HG02885 (cell line): ENCODE data around the gene KLK3.

Source experiments
- ATAC-seq: cut with Tn5 transposase; IDR thresholded peaks from one replicate; pipeline ENCODE4 v1.9.1; 2021; ENCODE audit warnings: mild to moderate bottlenecking; ENCODE audit not compliant: unreplicated experiment, poor library complexity

KLK3 gene

DNA sequence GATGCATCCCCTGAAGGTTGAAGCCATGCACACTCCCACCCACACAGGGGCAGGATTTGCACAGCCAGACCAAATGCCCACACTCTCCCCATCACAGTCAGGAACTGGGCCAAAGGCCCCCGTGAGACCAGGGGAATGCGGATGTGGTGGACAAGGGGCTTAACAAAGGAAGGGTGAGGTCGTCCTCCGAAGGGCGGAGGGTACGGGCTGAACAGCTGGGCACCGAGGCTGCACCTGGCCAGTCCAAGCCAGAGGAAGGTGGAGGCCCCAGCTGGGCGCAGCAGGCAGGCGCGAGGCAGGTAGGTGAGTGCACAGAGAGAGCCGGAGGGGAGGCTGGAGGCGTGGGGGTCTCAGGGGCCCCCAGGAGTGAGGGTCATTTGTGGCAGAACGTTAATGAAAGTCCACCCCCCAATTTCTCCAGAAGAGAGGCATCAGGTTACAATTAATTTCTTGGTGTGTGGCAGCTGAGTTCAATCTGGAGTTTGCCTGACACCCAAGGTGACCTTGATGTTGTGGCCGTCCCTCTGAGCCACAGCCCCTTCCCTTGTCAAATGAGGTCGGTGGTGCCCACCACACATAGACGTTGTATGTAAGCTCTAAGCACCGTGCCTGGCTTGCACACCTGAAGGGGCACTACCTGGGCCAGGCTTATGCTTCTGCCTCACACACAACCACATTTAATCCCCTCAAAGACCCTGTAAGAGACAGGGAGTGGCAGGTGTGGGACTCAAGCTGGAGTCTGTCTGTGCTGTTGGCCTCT lies 24.3 kb upstream of the KLK3 start:
- ATAC-seq, result no peak

GRCh38 chr19:50831026-50831396 lies 23.7 kb upstream of the KLK3 start:
- ATAC-seq, result no peak

DNA sequence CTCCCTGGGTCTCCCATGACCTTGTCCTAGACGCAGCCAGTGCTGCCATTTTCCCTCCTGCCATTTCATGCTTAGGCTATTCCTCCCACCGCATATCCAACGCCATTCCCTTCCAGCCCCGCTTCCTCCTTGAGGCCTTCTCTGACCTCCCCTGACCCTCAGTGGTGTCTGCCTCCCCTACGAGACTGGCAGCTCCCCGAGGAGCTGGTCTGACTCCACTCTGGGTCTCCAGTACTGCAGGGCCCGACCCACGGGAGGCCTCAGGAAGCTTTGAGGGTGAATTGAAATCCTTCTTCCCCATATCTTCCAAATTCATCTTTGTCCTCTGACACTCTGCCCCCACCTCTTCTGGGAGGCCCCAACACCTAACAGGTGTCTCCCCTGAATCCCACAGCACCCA lies 22.0 kb upstream of the KLK3 start:
- no peak for ATAC-seq

DNA sequence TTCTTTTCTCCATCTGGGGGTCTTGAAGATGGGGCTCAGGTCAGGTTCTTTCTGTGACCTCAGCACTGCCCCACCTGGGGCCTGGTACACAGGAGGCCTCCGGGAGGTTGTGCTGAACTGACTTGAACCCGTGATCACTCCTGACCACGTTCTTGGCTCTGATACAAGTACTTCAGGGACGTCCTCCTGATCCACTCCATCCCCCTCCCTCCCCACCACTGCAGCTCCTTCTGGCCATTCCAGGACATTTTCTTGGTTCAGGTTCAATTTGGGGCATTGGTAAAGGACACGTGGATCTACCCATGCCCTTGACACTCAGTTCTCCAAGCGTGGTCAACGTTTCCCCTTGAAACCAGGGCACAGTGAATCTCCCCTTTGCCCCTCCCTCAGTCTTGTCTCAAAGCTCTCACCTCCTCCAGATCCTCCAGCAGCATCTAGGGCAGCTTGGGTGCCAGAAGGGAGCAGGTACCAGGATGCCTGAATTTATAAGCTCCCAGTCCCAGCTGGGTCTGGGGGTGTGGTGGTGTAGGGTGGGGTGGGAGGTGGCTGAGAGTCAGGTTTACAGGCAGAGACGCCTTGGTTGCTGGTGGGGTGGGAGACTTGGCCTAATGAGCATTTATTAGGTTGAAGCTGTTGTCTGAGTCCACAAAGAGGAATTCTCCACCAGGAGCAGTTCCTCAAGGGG lies 21.5 kb upstream of the KLK3 start, which contains the start of gene KLK15:
Gene KLK15, minus strand, starts transcription at position 458 of the 685 bp plus-strand sequence. CDS start 2,082 bp downstream, outside the sequence.
- ATAC-seq, result no peak

DNA sequence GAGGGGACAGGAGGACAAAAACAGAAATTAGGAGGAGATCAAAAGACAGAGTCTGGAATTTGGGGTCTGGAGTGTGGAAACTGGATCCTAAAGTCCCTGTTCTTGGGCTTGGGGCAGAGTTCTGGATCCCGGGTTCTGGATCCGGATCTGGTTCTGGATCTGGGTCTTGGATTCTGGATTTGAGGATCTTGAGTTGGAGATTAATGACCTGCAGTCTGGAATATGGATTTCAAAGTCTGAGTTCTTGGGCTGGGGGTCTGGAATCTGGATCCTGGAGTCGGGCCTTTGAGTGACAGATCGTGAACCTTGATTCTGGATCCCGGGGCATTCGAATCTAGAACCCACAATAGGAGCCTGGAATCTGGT lies 20.9 kb upstream of the KLK3 start:
- no peak for ATAC-seq

DNA sequence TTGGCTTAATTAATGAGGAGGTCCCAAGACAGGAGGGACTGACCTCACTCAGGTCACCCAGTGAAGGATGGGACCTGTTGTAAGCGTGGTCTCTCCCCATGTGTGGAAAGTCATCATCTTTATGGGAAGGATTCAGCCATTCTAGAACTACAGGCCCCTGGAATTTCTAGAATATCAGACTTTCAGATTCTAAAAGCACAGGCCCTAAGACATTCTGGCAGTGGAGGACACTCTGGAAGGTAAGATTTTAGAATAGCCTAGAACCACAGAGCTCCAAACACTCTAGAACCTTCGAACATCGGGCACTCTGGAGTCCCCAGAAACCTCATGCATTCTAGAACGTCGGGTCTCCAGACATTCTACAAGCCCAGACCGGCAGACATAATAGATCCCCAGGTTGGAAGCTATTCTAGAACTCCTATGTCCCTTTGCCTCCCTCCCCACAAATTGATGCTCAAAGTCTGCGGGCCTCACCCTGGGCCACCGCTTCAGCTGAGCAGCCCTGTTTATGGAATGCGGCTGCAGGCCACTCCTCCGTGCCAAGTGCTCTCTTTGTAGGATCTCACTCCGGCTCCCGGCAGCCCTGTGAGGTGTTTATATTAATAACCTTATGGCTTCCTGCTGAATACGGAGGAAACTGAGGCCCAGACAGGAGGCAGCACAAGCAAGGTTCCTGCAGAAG lies 19.5 kb upstream of the KLK3 start:
- no peak for ATAC-seq

- peak; percentile 80 for ATAC-seq
These were observed 18.8 kb upstream of the KLK3 start for GRCh38 chr19:50835785-50836542.

DNA sequence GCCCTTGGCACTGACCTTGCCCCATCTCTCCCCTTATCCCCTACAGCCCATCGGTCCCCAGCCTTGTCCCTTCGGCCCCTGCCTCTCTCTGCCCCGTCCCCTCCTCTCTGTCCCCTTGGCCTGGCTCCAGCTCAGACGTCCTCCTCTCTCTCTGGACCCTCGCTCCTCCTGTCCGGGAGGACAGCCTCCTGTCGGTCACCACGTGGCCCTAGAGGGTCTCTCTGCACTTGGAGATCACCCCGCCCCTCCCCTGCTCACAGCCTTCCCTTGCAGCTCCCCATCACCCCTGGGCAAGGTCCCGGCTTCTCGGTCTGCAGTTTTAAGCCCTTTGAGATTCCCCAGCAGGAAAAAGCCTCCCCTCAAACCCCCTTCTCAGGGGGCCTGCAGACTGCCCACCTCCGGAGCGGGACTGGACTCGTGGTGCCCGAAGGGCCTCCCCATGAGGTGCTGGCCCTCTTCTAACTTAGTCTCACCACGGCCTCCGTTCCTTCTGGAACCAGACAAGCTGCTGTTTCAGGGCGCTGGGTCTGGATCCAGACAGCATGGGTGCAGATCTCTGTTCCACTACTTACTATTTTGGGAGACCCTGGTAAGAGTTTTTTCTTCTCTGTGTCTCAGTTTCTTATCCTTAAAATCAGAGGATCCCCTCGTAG lies 18.0 kb upstream of the KLK3 start:
- no peak for ATAC-seq

GRCh38 chr19:50837300-50837699 lies 17.4 kb upstream of the KLK3 start:
- ATAC-seq, result no peak

- ATAC-seq, result no peak
These were observed 16.5 kb upstream of the KLK3 start for GRCh38 chr19:50838239-50838638.

- ATAC-seq, result no peak
These were observed 14.7 kb upstream of the KLK3 start for GRCh38 chr19:50839712-50840655.

DNA sequence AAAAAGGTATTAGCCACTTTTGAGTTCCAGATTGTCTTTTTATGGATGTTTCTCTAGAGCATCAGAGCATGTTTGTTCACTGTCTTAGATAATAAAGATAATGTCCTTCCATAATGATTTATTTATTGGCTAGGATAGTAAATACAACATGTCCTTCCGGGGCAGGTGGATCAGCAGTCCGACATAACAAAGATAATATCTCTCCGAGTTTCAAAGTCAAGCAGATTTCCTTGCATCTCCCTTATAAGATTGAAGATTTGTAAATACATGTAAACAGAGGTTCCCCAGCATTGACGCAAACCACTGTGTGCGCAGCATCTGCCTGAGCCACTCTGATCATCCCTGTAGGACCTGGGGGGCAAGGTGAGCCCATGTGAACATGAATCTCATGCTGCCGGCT lies 12.6 kb upstream of the KLK3 start:
- no peak for ATAC-seq

DNA sequence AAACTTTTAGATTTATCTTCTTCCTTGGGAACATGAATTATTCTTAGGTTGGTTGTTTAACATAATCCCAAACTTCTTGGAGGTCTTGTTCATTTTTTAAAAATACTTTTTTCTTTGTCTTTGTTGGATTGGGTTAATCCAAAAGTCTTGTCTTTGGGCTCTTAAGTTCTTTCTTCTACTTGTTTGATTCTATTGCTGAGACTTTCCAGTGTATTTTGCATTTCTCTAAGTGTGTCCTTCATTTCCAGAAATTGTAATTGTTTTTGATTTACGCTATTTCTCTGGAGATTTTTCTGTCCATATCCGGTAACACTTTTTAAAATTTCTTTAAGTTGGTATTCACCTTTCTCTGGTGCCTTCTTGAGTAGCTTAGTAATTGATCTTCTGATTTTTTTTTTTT lies 11.5 kb upstream of the KLK3 start:
- ATAC-seq, result no peak

GRCh38 chr19:50843701-50844221 lies 11.0 kb upstream of the KLK3 start:
- no peak for ATAC-seq

GRCh38 chr19:50844296-50844935 lies 10.3 kb upstream of the KLK3 start:
- no peak for ATAC-seq

DNA sequence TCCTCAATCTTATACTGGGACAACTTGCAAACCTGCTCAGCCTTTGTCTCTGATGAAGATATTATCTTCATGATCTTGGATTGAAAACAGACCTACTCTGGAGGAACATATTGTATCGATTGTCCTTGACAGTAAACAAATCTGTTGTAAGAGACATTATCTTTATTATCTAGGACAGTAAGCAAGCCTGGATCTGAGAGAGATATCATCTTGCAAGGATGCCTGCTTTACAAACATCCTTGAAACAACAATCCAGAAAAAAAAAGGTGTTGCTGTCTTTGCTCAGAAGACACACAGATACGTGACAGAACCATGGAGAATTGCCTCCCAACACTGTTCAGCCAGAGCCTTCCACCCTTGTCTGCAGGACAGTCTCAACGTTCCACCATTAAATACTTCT lies 4.0 kb upstream of the KLK3 start:
- ATAC-seq, result no peak

- ATAC-seq, result no peak
These were observed 3.1 kb upstream of the KLK3 start for GRCh38 chr19:50851620-50852019.

- ATAC-seq, result no peak
These were observed 2.7 kb downstream of the KLK3 start for GRCh38 chr19:50857366-50857765.
